Measurements from ENCODE around the gene DHX8. TPM values are rescaled to one million over a fixed set of nuclear protein-coding genes. Genes with fewer than 3 reads are reported as not detected.

The DHX8 gene
- total and polyA plus RNA-seq, 2 donors (not counting 3 experiments of a cell fraction or from before 2014, with no cell fraction given) = 34.9 to 65.6 TPM

DNA sequence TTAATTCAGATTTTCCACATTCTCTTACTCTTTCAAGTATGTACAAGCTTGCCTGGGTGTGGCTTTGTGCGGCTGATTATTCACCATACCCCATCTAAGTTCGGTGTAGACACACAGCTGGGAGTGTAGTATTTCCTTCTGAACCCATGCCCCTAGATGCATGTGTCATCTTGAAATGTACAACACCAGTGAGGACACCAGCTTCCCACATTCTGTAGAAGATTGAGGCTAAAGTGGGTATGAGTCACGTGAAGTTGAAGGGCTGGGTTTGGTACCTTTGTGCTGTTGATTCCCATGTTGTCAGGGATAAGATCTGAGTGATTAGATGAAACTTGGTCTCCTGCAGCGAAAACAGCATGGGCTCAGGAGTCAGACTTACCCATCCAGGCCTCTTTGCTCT, 14.6 kb upstream of the DHX8 start:
- H4K20me1 ChIP-seq (replicated peaks; ENCODE audit: control insufficient read depth, extremely low read depth, insufficient read depth, low read length) = no peaks in the 10 kb centered on the region
- H3K9ac ChIP-seq (replicated peaks; ENCODE audit: extremely low read depth, insufficient read depth, low read length) = no peak overlapping the region
- intact Hi-C loops (cut with micrococcal nuclease) (no loop called here), dilution Hi-C loops (cut with MboI; ENCODE audit: extremely low pct_ligation_motif_present, low sequenced_read_pairs) (no loop called here)
- H3K9me3 ChIP-seq (replicated peaks; ENCODE audit: control insufficient read depth, insufficient read depth, low read length) = no peaks in the 10 kb centered on the region
- TF ChIP-seq POLR2A (IDR thresholded peaks at IDR 0.05; ENCODE audit: low read depth, low read length) (no peak), GATA2 (IDR thresholded peaks at IDR 0.05; ENCODE audit: insufficient read depth, insufficient read length, low read depth, low read length) (no peak), FOS (IDR thresholded peaks at IDR 0.05; ENCODE audit: borderline replicate concordance, insufficient read depth, low read length) (no peak), JUN (IDR thresholded peaks at IDR 0.05; ENCODE audit: borderline replicate concordance, insufficient read depth, insufficient read length, low read depth) (no peak), POLR2AphosphoS5 (IDR thresholded peaks at IDR 0.05; ENCODE audit: insufficient read depth, low read depth, low read length) (no peak)
- H3K36me3 ChIP-seq (ENCODE audit: control insufficient read depth in 2 of 2, extremely low read depth in 1 of 2, insufficient read depth in 2 of 2, low read length in 2 of 2) = no peaks in the 10 kb centered on the region
- DNase-seq (ENCODE audit: low read depth, low spot score) (no peak), FAIRE-seq (no peak)
- H3K4me1 ChIP-seq (ENCODE audit: control insufficient read depth, extremely low read depth, insufficient read depth, low read length) = no peaks in the 10 kb centered on the region
- ChIA-PET CTCF (interaction anchor here (0.9 to 3.8 kb wide), 3 partner anchors 12 to 75 kb away, joined by 3 to 24 read pairs (median 3); partner anchors contain the start of gene DHX8), POLR2A (no interaction called here)
- H3K9me1 ChIP-seq (replicated peaks; ENCODE audit: control insufficient read depth, extremely low read depth, insufficient read depth, low read length) = no peaks in the 10 kb centered on the region
- no peak overlapping the region for H2AFZ ChIP-seq (ENCODE audit: low read depth, low read length)
- H3K4me3 ChIP-seq (replicated peaks in 1 of 3; ENCODE audit: insufficient read depth in 1 of 3, low read depth in 1 of 3, low read length in 3 of 3) = no peak overlapping the region
- no peak overlapping the region for H3K27ac ChIP-seq (ENCODE audit: insufficient read depth, low read depth, low read length)
- H3K27me3 ChIP-seq (ENCODE audit: control insufficient read depth in 2 of 2, insufficient read depth in 2 of 2, low read length in 2 of 2) = peaks cover 0 to 4% of the 10 kb centered on the region in 2 experiments
- no peaks in the 10 kb centered on the region for H3K79me2 ChIP-seq (ENCODE audit: control insufficient read depth, insufficient read depth, low read length)
- no TSS peak for BruUV-seq (replicated peaks)
- H3K4me2 ChIP-seq (ENCODE audit: insufficient read depth, low read length) = no peak overlapping the region

DNA sequence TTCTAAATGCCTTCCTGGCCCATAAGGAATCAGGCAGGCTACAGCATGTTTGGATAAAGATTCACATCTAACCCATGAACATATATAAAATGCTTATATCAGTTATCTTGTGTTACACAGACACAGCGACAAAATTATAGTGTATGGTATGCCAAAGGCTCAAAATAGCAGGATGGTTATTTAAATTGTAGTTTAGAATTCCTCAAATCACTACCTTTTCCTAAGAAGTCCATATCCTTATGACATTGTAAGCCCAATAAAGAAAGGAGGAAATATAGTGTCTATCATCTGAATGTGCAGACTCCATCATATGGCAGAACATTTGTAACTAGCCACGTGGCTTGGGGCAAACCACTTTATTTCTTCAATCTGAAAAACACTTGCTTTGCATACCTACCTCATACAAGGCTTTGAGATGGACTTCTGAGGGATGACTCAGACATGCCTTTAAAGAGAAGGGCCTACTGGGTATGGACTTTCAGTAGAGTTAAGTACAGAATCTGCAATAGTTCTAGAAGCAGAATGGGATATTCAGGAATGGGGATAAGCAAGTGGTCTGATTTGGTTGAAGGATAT, 12.1 kb upstream of the DHX8 start:
- H3K27me3 ChIP-seq (ENCODE audit: control insufficient read depth in 2 of 2, insufficient read depth in 2 of 2, low read length in 2 of 2) = peaks cover 0 to 1% of the 10 kb centered on the region in 2 experiments
- ChIA-PET CTCF (interaction anchor here (1.4 kb wide), 1 partner anchor 78 kb away, joined by 5 read pairs; no protein-coding TSS in a partner anchor), POLR2A (interaction anchor here (1.2 kb wide), 1 partner anchor 111 kb away, joined by 3 read pairs; no protein-coding TSS in a partner anchor)
- no peak for DNase-seq (ENCODE audit: low read depth, low spot score)
- TF ChIP-seq, protein P1, sequence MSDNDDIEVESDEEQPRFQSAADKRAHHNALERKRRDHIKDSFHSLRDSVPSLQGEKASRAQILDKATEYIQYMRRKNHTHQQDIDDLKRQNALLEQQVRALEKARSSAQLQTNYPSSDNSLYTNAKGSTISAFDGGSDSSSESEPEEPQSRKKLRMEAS (IDR thresholded peaks at IDR 0.05; ENCODE audit: insufficient read depth, insufficient read length) = no peak
- TF ChIP-seq POLR2A (IDR thresholded peaks at IDR 0.05; ENCODE audit: low read depth, low read length) (no peak), FOS (IDR thresholded peaks at IDR 0.05; ENCODE audit: borderline replicate concordance, insufficient read depth, low read length) (no peak), POLR2AphosphoS5 (IDR thresholded peaks at IDR 0.05; ENCODE audit: insufficient read depth, low read depth, low read length) (no peak)
- FAIRE-seq = no peak
- H3K9ac ChIP-seq (replicated peaks; ENCODE audit: extremely low read depth, insufficient read depth, low read length) = no peak overlapping the region
- no peaks in the 10 kb centered on the region for H4K20me1 ChIP-seq (replicated peaks; ENCODE audit: control insufficient read depth, extremely low read depth, insufficient read depth, low read length)
- no peak overlapping the region for H2AFZ ChIP-seq (ENCODE audit: low read depth, low read length)
- intact Hi-C loops (cut with micrococcal nuclease) (no loop called here), dilution Hi-C loops (cut with MboI; ENCODE audit: extremely low pct_ligation_motif_present, low sequenced_read_pairs) (no loop called here)
- H3K4me1 ChIP-seq (ENCODE audit: control insufficient read depth, extremely low read depth, insufficient read depth, low read length) = no peaks in the 10 kb centered on the region
- no peak overlapping the region for H3K27ac ChIP-seq (ENCODE audit: insufficient read depth, low read depth, low read length)
- no TSS peak for BruUV-seq (replicated peaks)
- no peaks in the 10 kb centered on the region for H3K36me3 ChIP-seq (ENCODE audit: control insufficient read depth in 2 of 2, extremely low read depth in 1 of 2, insufficient read depth in 2 of 2, low read length in 2 of 2)
- no peaks in the 10 kb centered on the region for H3K9me3 ChIP-seq (replicated peaks; ENCODE audit: control insufficient read depth, insufficient read depth, low read length)
- H3K9me1 ChIP-seq (replicated peaks; ENCODE audit: control insufficient read depth, extremely low read depth, insufficient read depth, low read length) = no peaks in the 10 kb centered on the region
- H3K79me2 ChIP-seq (ENCODE audit: control insufficient read depth, insufficient read depth, low read length) = no peaks in the 10 kb centered on the region
- H3K4me3 ChIP-seq (replicated peaks in 1 of 3; ENCODE audit: insufficient read depth in 1 of 3, low read depth in 1 of 3, low read length in 3 of 3) = no peak overlapping the region
- no peak overlapping the region for H3K4me2 ChIP-seq (ENCODE audit: insufficient read depth, low read length)
